IMR-90 (cell line): ENCODE results near the gene FRMPD4. TPM values are rescaled to one million over a fixed set of nuclear protein-coding genes. Genes with fewer than 3 reads are reported as not detected.

Experiments used
- ATAC-seq: fragments of 200-7000 bp; cut with Tn5 transposase; 2 replicates; pipeline ENCODE4 v1.9.1; 2020; ENCODE audit warnings: low read depth, mild to moderate bottlenecking, moderate library complexity
- BruUV-seq: library from RNA; stranded (reverse); fragments of 400-500 nt; replicated peaks from 2 replicates; lab custom pipeline; 2021; lab: Mats Ljungman, UMichigan
- CTCF ChIA-PET: fragments of 300-600 bp; formaldehyde crosslinking; extraction: SDS; loops from one replicate; lab custom pipeline; 2021; ENCODE audit warnings: antibody characterized with exemption; lab: Yijun Ruan, JAX
- POLR2A ChIA-PET: fragments of 300-600 bp; sonication (Branson Sonifier 250); formaldehyde crosslinking; loops from one replicate; lab custom pipeline; 2022; ENCODE audit warnings: antibody characterized with exemption; ENCODE audit not compliant: unreplicated experiment; lab: Charles Lee
- DNase-seq: peaks from one replicate; pipeline ENCODE4 v3.0.0; 2013
- H2AFZ ChIP-seq: replicated peaks from 2 replicates; pipeline ENCODE3; 2013; ENCODE audit warnings: low read length, mild to moderate bottlenecking; ENCODE audit not compliant: poor library complexity
- H2AK5ac ChIP-seq: 2 replicates; pipeline ENCODE4 v1.6.1; 2013; ENCODE audit warnings: low read depth, low read length, inconsistent platforms
- H2AK9ac ChIP-seq: replicated peaks from 2 replicates; pipeline ENCODE3; 2013; ENCODE audit warnings: mild to moderate bottlenecking, low read depth, low read length, moderate library complexity; ENCODE audit not compliant: poor library complexity
- H2BK120ac ChIP-seq: 2 replicates; pipeline ENCODE4 v1.6.1; 2013; ENCODE audit warnings: low read depth, low read length, inconsistent platforms
- H2BK15ac ChIP-seq: 3 replicates; pipeline ENCODE4 v1.6.1; 2013; ENCODE audit warnings: low read depth, low read length, inconsistent platforms
- H2BK20ac ChIP-seq: 2 replicates; pipeline ENCODE4 v1.6.1; 2013; ENCODE audit warnings: low read depth, mild to moderate bottlenecking, inconsistent platforms, low read length, moderate library complexity
- H2BK5ac ChIP-seq: 2 replicates; pipeline ENCODE4 v1.6.1; 2013; ENCODE audit warnings: mild to moderate bottlenecking, low read depth, low read length, inconsistent platforms; ENCODE audit not compliant: poor library complexity, severe bottlenecking
- H3K14ac ChIP-seq: replicated peaks from 2 replicates; pipeline ENCODE4 v1.6.1; 2013; ENCODE audit warnings: low read depth, low read length, inconsistent platforms
- H3K18ac ChIP-seq: 2 replicates; pipeline ENCODE4 v1.6.1; 2013; ENCODE audit warnings: low read depth, low read length, control low read depth
- H3K23ac ChIP-seq: 2 replicates; pipeline ENCODE4 v1.6.1; 2013; ENCODE audit warnings: low read depth, low read length, inconsistent platforms
- H3K27ac ChIP-seq: 2 replicates; pipeline ENCODE4 v1.5.1; 2013; ENCODE audit warnings: mild to moderate bottlenecking, control low read depth, low read length; ENCODE audit not compliant: insufficient read depth
- H3K27me3 ChIP-seq: 2 replicates; pipeline ENCODE4 v1.6.1; 2013; ENCODE audit warnings: low read length; ENCODE audit not compliant: control insufficient read depth, insufficient read depth
- H3K36me3 ChIP-seq: 2 replicates; pipeline ENCODE4 v1.6.1; 2013; ENCODE audit warnings: low read length, mixed read lengths; ENCODE audit not compliant: control insufficient read depth, insufficient read depth
- H3K4ac ChIP-seq: 2 replicates; pipeline ENCODE4 v1.6.1; 2013; ENCODE audit warnings: low read depth, low read length, inconsistent platforms
- H3K4me1 ChIP-seq: 2 replicates; pipeline ENCODE4 v1.6.1; 2013; ENCODE audit warnings: low read length, mixed read lengths; ENCODE audit not compliant: control insufficient read depth, insufficient read depth
- H3K4me2 ChIP-seq: 2 replicates; pipeline ENCODE4 v1.6.1; 2013; ENCODE audit warnings: low read depth, mild to moderate bottlenecking, control low read depth, low read length, moderate library complexity
- H3K4me3 ChIP-seq: 2 replicates; pipeline ENCODE4 v1.5.1; 2013; ENCODE audit warnings: low read depth, mild to moderate bottlenecking, control low read depth, low read length, moderate library complexity; ENCODE audit not compliant: insufficient read depth
- H3K56ac ChIP-seq: 2 replicates; pipeline ENCODE4 v1.6.1; 2013; ENCODE audit warnings: low read length, inconsistent platforms; ENCODE audit not compliant: insufficient read depth; ENCODE audit errors: extremely low read depth
- H3K79me1 ChIP-seq, 2 experiments: 2 replicates each; pipeline ENCODE4 v1.6.1; 2013; ENCODE audit warnings: low read length in 2 of 2, inconsistent platforms in 1 of 2, low read depth in 1 of 2
- H3K9ac ChIP-seq: 2 replicates; pipeline ENCODE4 v1.6.1; 2013; ENCODE audit warnings: low read depth, low read length, control low read depth
- H3K9me1 ChIP-seq: 2 replicates; pipeline ENCODE4 v1.6.1; 2013; ENCODE audit warnings: low read length, inconsistent platforms; ENCODE audit not compliant: insufficient read depth
- H3K9me3 ChIP-seq: 2 replicates; pipeline ENCODE4 v1.6.1; 2013; ENCODE audit warnings: low read length; ENCODE audit not compliant: control insufficient read depth, insufficient read depth
- H4K20me1 ChIP-seq: 2 replicates; pipeline ENCODE4 v1.6.1; 2013; ENCODE audit warnings: low read length, inconsistent platforms; ENCODE audit not compliant: insufficient read depth
- H4K5ac ChIP-seq: 2 replicates; pipeline ENCODE4 v1.6.1; 2013; ENCODE audit warnings: mild to moderate bottlenecking, low read depth, low read length, control low read depth
- H4K8ac ChIP-seq, 2 experiments: 2 replicates each; pipeline ENCODE4 v1.6.1; 2013; ENCODE audit warnings: low read depth in 2 of 2, low read length in 2 of 2, control low read depth in 1 of 2, inconsistent platforms in 1 of 2
- H4K91ac ChIP-seq: 2 replicates; pipeline ENCODE4 v1.6.1; 2013; ENCODE audit warnings: low read depth, low read length, inconsistent platforms; ENCODE audit not compliant: insufficient read depth
- BHLHE40 ChIP-seq: fragments of 150-350 bp; IDR thresholded peaks from 2 replicates; pipeline ENCODE4 v1.6.1; 2016; ENCODE audit warnings: mild to moderate bottlenecking, low read depth, low read length
- CEBPB ChIP-seq: IDR thresholded peaks from 2 replicates; pipeline ENCODE4 v1.6.1; 2012; ENCODE audit warnings: low read depth, low read length, improper control_type of control experiment
- CHD1 ChIP-seq: IDR thresholded peaks from 2 replicates; pipeline ENCODE4 v1.6.1; 2012; ENCODE audit warnings: low read depth, low read length, improper control_type of control experiment
- CTCF ChIP-seq: conservative IDR thresholded peaks from 2 replicates; pipeline ENCODE4 v1.5.1; 2012; ENCODE audit warnings: mild to moderate bottlenecking, low read depth, low read length, improper control_type of control experiment
- ELK1 ChIP-seq: fragments of 150-350 bp; IDR thresholded peaks from 2 replicates; pipeline ENCODE4 v1.6.1; 2016; ENCODE audit warnings: low read depth, mild to moderate bottlenecking, low read length, moderate library complexity, borderline replicate concordance
- FOS ChIP-seq: fragments of 150-350 bp; IDR thresholded peaks from 2 replicates; pipeline ENCODE4 v1.6.1; 2016; ENCODE audit warnings: low read depth, low read length
- MAFK ChIP-seq: IDR thresholded peaks from 2 replicates; pipeline ENCODE4 v1.6.1; 2012; ENCODE audit warnings: low read depth, low read length, improper control_type of control experiment
- MAZ ChIP-seq: IDR thresholded peaks from 2 replicates; pipeline ENCODE4 v1.6.1; 2012; ENCODE audit warnings: low read depth, mild to moderate bottlenecking, low read length, improper control_type of control experiment, moderate library complexity, borderline replicate concordance
- MXI1 ChIP-seq: IDR thresholded peaks from 2 replicates; pipeline ENCODE4 v1.6.1; 2012; ENCODE audit warnings: low read depth, mild to moderate bottlenecking, low read length, moderate library complexity, borderline replicate concordance
- NFE2L2 ChIP-seq: fragments of 150-350 bp; IDR thresholded peaks from 2 replicates; pipeline ENCODE4 v1.6.1; 2016; ENCODE audit warnings: low read depth, mild to moderate bottlenecking, low read length
- POLR2A ChIP-seq: IDR thresholded peaks from 2 replicates; pipeline ENCODE4 v1.6.1; 2012; ENCODE audit warnings: mild to moderate bottlenecking, low read depth, low read length
- RAD21 ChIP-seq: IDR thresholded peaks from 2 replicates; pipeline ENCODE4 v1.6.1; 2012; ENCODE audit warnings: low read length, improper control_type of control experiment
- RCOR1 ChIP-seq: IDR thresholded peaks from 2 replicates; pipeline ENCODE4 v1.6.1; 2012; ENCODE audit warnings: mild to moderate bottlenecking, low read length, improper control_type of control experiment; ENCODE audit not compliant: insufficient replicate concordance
- RFX5 ChIP-seq: IDR thresholded peaks from 2 replicates; pipeline ENCODE4 v1.8.0; 2012; ENCODE audit warnings: low read depth, mild to moderate bottlenecking, low read length, moderate library complexity
- SMC3 ChIP-seq: fragments of 150-350 bp; IDR thresholded peaks from 2 replicates; pipeline ENCODE4 v1.6.1; 2016; ENCODE audit warnings: low read depth, mild to moderate bottlenecking, antibody characterized with exemption, low read length, moderate library complexity
- USF2 ChIP-seq: fragments of 150-350 bp; IDR thresholded peaks from 2 replicates; pipeline ENCODE4 v1.6.1; 2017; ENCODE audit warnings: mild to moderate bottlenecking, antibody characterized with exemption, low read length, low read depth
- dilution Hi-C: fragments of 300-500 bp; cut with HindIII; formaldehyde crosslinking; loops from one replicate; pipeline ENCODE4 v1.14.3; 2018; ENCODE audit warnings: low sequenced_read_pairs; ENCODE audit not compliant: unreplicated experiment
- in situ Hi-C: fragments of 300-500 bp; cut with MboI; formaldehyde crosslinking; loops from 3 replicates; pipeline ENCODE4 v1.14.3; 2019; ENCODE audit warnings: low sequenced_read_pairs, inconsistent platforms, mixed read lengths
- intact Hi-C: fragments of 100-400 bp; cut with micrococcal nuclease; formaldehyde crosslinking; loops from 2 replicates; pipeline ENCODE4 v1.10.0; 2022
- polyA plus RNA-seq, 3 experiments: library from polyadenylated mRNA; depleted of rRNA; stranded (reverse); fragments of >200 nt; gene quantifications; 2 replicates each; pipeline ENCODE4 v1.2.3, GENCODE V29; 2012; ENCODE audit warnings: low replicate concordance in 1 of 3
- total RNA-seq: library from RNA; depleted of rRNA; stranded (reverse); fragments of >200 nt; gene quantifications from 2 replicates; pipeline ENCODE4 v1.2.3, GENCODE V29; 2012

FRMPD4 gene
- total and polyA plus RNA-seq, 2 of the 4 experiments (the other 2 are of a cell fraction) = 0.53 to 1.1 TPM

DNA sequence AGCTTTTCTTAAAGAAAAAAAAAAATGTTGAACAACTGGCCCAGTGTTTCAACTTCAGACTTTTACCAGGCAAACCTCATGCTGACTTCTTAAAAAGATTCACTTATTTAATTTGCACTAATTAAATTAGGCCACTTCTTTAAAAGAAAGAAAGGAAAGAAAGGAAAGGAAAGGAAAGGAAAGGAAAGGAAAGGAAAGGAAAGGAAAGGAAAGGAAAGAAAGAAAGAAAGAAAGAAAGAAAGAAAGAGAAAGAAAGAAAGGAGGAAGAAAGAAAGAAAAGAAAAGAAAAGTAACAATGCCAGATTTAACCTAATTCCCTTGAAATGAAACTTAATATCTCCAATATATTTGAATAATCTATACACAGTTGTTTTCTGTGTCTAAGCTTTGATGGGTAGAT lies 581.6 kb downstream of the FRMPD4 start:
- DNase-seq = no peak
- no peak overlapping the region for H3K18ac ChIP-seq
- intact Hi-C loops (no loop called here), dilution Hi-C loops (no loop called here), in situ Hi-C loops (loop anchor here (25.0 kb wide), 1 partner anchor 633 kb away; no protein-coding TSS in a partner anchor)
- no peak overlapping the region for H2BK5ac ChIP-seq
- no peak overlapping the region for H2BK20ac ChIP-seq
- H4K91ac ChIP-seq = no peak overlapping the region
- no peak for TF ChIP-seq RAD21
- no peak for TF ChIP-seq ELK1
- no peak for TF ChIP-seq FOS
- no peak for TF ChIP-seq MAZ
- TF ChIP-seq RFX5 = no peak
- no peak for TF ChIP-seq SMC3
- no peak for TF ChIP-seq POLR2A
- TF ChIP-seq RCOR1 = no peak
- no peak for TF ChIP-seq USF2
- no peak for TF ChIP-seq CHD1
- TF ChIP-seq NFE2L2 = no peak
- TF ChIP-seq MAFK = no peak
- no peak for TF ChIP-seq MXI1
- TF ChIP-seq BHLHE40 = no peak
- TF ChIP-seq CTCF = no peak
- TF ChIP-seq CEBPB = no peak
- H4K5ac ChIP-seq = no peak overlapping the region
- H4K8ac ChIP-seq = no peak overlapping the region
- H3K4me2 ChIP-seq = no peak overlapping the region
- H3K4me3 ChIP-seq = no peak overlapping the region
- H3K79me1 ChIP-seq = no peaks in the 10 kb centered on the region
- no peak overlapping the region for H3K56ac ChIP-seq
- no peak overlapping the region for H2BK15ac ChIP-seq
- ChIA-PET CTCF (no interaction called here), POLR2A (no interaction called here)
- no peak for ATAC-seq
- H3K14ac ChIP-seq = no peak overlapping the region
- H3K4ac ChIP-seq = no peak overlapping the region
- H2BK120ac ChIP-seq = no peak overlapping the region
- no peaks in the 10 kb centered on the region for H4K20me1 ChIP-seq
- H2AK9ac ChIP-seq = no peak overlapping the region
- H3K23ac ChIP-seq = no peak overlapping the region
- H3K27ac ChIP-seq = no peak overlapping the region
- no peaks in the 10 kb centered on the region for H3K9me1 ChIP-seq
- BruUV-seq = no TSS peak
- no peak overlapping the region for H2AFZ ChIP-seq
- H3K9me3 ChIP-seq = peaks cover 6% of the 10 kb centered on the region; the same call in 1 of the 2 replicates
- H3K27me3 ChIP-seq = no peaks in the 10 kb centered on the region
- H3K36me3 ChIP-seq = no peaks in the 10 kb centered on the region
- H3K4me1 ChIP-seq = no peaks in the 10 kb centered on the region
- no peak overlapping the region for H2AK5ac ChIP-seq
- no peak overlapping the region for H3K9ac ChIP-seq
